ENCODE measurements around the gene RFNG.

RFNG gene

DNA sequence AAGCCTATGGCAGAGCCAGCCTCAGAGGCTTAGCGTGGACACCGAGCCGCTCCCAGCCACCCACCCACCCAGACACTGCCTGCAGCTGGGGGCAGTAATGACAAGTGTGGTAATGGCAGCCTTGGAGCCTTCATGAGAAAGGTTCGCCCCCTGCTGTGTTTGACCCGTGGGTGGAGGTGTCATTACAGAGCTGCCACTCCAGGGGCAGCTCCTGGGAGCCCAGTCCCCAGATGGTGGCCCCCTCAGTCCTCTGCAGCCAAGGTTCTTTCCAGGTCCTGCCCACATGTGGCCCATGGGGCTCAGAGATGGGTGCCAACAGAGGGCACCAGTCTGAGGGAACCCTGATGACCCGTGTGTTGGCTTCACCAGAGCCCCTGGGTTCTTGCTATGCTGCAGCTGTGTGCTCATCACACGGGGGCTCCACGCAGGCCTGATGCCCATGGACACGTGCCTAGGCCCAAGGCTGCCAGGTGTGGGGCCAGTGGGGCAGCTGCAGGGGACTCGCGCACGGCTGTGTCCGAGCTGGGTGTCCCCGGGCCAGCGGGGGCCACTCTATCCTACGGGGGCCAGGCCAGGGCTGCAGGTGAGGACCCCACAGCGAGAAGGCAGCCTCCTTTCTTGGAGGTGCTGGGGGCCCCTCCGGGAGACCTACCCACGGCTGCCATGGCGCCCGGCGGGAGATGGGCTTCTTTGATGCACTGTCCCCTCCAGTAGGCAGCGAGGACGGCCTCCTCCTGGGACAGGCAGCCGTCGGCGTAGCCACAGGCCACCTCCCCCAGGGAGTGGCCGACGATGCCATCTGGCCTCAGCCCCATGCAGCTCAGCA is 38.3 kb upstream of the RFNG start:
- no peak for DNase-seq (ENCODE audit: low spot score)

DNA sequence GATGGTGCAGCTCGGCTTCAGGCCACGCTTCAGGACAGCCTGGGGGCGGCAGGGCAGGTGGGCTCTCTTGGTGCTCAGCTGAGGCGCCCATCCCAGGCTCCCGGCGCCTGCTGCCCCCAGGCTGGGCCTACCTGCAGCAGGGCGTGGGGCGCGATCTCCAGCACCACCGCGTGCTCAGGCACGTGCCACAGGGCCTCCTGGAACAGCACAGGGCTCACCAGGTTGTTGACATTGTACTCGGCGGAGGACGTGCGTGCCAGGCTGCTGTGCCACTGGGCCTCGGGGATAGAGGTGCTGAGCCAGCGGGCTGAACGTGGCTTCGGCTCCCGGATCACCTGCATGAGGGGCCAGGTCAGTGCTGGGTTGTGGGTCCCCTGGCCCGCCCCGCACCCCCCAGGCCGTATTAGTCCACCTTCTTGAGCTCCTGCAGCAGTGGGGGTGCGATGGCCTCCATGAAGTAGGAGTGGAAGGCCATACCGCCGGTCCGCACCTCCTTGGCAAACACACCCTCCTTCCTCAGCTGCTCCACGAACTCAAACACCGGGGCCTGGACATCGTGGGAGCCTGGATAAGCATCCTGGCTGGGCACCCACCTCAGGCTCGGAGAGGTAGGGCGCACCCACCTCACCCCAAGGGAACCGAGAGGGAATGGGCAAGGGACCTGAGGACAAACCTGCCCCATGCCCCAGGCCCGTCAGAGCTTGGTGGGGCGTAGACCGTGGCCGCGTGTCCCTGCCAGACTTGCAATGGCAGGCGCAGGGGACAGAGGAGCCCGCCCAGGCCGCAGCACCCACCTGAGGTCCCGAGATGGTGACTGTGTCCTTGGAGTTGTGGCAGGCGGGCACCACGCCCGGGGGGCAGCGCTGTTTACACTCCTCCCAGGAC is 37.5 kb upstream of the RFNG start:
- no peak for DNase-seq (ENCODE audit: low spot score)

DNA sequence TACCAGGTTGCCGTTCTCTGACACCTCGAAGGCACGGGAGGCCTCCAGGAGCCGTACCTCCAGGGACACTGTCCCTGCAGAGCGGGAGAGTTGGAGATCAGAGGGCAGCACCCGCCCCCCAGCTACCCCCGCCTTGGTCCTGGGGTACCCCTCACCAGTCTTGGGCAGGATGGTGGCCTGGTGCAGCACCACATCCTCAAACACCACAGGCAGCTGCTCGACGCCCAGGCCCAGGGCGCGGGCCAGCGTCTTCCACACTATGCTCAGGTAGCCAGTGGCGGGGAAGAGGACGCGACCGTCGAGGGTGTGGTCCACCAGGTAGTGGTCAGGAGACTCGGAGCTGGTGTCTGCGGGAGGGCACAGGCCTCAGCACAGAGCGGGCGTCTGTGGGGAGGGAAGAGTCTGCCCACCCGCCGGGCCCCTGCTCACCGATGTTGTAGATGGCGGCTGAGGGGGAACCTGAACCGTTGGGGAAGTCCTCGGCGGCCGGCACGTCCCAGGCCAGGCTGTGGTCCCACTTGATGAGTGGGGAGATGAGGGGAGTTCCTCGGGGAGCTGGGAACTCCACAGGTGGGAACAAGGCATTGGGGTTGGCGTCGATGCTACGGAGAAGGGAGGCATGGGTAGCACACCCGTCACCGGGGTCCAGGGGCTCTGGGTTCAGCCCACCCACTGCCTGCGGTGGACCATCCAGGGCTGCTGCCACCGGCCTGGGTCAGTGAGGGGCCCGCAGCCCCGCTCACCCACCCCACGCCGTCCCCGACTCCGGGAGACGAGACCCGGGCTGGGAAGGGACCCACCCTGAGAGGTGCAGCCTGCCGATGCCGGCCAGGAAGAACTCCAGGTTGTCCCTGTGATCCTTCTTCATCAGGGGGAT is 36.6 kb upstream of the RFNG start:
- no peak for DNase-seq (ENCODE audit: low spot score)

DNA sequence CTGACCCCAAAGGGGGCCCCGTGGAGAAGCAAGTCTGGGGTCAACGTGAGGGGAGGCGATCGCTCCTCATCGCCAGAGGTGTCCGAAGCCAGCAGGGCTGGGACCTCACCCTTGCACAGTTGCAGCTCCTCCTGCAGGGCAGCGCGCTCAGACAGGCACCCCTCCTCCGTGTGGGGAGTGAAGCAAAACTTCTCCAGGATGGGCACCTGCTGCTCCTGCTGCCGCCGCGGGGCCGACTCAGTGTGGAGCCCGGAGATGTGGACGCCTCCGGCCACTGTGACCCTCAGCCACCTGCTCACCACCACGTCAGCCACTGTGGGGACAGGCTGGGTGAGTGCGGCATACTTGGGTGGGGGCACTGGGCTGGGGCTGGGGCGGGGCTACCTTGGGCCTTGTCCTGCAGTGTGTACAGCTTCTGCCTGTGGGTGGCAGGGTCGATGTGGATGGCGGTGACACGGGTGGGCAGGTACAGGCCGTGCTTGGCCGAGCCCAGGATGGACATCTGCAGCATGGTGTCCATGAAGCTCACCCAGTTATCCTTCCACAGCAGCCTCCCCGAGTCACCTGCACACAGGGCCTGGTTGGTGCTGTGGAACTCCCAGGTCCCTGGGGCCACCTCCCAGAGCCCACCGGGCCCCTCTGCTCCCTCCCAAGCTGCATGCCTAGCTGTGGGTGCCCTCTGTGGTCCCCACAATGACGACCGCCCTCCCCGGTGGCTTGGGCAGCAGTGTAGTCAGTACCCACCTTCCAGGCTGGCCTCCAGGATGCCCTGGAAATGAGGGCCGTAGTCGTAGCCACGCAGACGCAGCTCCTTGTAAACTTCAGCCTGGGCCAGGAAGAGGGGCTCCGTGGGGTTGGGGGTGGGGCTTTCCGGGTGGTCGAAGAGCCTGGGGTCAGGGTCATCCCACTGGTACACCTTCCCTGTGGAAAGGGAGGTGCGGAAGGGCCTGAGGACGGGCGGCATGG is 35.6 kb upstream of the RFNG start:
- DNase-seq (ENCODE audit: low spot score): no peak

DNA sequence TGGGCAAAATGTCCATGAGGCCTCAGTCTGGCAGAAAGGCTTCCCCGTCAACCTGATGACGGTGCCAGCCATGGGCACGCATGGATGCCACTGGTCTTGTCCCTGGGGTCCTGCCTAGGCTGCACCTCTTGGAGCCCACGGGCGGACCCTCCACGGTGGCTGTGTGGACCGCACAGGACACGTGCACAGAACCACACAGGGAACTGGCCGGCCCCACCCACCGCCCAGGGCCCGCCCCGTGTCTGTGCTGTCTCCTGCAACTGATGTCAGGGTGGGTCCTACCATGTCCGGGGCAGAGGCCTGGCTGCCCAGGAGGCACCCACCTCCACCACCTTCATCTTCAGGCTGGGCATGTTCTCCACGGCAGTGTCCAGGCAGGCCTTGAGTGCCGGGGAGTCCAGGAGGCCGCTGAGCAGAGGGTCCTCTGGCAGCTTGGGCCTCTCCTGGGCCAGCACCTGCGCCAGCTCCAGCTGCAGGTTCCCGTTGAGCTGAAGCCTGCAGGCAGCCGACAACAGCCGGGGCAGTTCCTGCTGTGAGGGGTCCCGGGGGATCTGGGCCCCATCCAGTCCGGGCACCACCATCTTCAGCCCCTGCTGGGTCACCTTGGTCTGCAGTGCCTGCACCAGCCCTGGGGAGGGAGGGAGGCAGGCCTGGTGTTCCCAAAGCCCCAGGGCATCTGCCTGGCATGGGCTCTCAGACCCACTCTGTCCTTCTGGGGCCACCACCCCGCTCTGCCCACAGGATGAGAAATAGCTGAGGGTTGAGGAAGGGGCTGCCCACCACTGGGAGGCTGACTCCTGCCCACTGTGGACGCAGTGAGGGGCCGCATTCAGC is 34.5 kb upstream of the RFNG start:
- no peak for DNase-seq (ENCODE audit: low spot score)

DNA sequence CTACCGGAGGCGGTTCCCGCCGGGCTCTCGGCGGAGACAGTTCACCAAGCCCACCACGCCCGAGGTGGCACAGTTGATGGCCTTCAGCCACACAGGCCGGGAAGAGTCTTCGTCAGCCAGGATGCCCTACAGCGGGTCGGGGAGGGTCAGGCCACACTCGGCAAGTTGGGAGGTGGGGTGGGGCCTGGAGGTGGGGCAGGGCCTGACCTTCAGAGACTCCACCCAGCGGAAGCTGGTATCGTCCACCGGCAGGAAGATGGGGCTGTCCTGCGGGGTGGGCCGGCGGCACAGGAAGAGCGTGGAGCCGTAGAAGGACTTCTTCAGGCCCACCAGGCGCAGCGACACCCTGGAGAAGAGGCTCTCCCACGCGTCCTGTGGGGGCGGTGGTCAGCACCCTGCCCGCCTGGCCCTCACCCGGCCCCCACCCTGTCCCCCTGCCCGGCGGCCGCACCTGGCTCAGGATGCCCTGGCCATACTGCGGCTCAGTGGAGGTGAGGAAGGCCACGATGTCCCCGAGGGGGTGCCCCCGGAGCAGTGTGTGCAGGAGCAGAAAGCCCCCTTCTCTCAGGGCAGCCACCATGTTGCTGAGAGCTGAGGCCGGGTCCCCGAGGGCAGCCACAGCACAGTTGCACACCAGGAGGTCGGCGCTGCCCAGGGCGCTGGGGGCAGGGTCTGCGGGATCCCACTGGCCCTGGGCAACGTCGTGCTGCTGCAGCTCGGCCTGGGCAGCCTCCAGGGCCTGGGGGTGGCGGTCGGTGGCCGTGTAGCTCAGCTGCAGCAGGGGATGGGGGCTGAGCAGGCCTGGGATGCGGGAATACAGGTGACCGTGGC is 33.6 kb upstream of the RFNG start:
- DNase-seq (ENCODE audit: low spot score): no peak

DNA sequence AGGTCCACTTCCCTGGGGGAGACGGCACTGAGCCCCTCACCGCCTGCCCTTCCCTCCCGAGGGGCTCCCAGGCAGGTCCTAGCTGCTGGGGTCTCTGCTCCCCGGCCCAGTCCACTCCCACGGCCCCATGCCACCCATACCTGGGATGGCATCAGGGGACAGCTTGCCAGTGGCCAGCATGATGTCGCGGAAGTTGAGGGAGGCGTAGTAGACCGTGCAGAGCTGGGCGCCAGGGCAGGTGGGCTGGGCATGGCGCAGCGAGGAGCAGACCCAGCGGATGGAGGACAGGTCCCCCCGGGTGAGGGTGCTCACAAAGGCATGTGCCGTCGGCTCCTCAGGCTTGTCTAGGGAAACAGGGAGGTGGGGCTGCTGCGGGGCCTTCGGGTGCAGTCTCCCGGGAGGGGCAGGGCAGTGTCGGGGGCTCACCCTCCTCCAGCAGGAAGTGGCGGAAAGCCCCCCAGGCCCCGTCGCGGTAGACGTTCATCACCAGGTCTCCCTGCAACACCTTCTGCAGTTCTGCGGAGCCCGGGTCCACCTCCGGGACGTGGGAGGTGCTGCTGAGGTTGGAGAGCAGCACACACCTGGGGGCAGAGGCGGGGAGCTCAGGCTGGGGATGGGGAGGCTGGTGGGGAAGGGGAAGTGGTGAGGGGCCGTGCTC is 32.9 kb upstream of the RFNG start:
- DNase-seq (ENCODE audit: low spot score): no peak

DNA sequence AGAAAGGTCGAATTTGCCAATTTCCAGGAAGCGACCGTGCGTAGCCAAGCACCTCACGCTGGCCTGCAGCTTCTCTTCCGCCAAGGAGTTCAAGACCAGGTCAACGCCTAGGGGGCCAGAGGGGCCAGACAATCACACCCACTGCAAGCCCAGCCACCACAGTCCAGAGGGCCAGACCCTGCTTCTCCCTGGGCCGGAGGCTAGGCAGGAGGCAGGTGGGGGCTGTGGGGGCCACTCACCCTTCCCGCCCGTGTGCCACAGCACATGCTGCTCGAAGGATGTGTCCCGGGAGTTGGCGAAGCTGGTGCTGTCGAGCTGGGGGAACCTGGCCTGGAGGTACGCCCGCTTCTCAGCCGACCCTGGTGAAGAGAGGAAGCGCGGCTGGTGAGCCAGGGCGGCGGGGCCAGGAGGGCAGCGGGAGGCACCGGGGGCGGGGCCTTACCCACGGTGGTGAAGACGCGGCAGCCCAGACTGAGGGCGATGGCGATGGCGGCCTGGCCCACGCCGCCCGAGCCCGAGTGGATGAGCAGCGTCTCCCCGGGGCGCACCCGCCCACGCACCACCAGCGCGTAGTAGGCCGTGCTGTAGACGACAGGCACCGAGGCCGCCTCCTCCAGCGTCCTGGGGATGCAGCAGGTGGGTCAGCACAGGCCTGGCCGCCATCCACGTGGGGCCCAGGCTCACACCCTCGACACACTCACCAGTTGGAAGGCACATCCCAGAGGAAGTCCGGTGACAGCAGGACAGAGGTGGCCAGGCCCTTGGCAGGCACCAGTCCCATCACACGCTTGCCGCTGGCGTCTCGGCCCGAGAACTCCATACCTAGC is 32.1 kb upstream of the RFNG start:
- no peak for DNase-seq (ENCODE audit: low spot score)

DNA sequence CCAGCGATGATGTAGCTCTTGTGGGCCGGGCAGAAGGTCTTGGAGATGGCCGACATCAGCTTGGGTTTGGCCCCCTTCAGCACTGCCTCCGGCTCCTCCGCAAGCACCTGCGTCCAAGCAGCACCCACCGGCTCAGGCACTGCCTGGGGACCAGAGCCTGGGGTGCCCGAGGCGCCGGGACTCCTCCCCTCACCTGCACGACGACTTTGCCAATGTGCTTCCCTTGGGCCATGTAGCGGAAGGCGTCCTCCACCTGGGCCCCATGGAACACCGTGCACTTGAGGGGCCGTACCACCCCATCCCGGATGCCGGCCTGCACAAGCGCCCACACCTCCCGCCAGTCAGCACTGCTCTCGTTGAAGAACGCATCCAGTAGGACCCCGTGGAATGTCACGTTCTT is 31.4 kb upstream of the RFNG start:
- no peak for DNase-seq (ENCODE audit: low spot score)

DNA sequence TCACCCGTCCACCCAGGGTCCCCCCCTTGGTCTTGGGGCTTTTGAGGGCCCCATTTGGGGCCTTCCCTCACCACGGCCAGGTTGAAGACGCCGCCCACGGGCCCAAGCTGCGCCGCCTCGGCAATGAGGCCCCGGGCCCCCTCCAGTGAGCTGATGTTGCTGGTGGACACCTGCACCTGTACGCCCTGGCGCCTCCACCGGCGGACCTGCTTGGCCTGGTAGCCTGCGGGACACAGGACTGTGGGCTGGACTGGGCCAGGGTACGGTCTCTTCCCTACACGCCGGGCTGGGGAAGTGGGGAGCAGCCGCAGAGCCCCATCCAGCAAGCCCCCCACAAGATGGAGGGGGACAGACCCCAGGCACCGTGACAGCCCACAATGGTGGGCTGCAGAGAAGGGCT is 30.8 kb upstream of the RFNG start:
- no peak for DNase-seq (ENCODE audit: low spot score)

DNA sequence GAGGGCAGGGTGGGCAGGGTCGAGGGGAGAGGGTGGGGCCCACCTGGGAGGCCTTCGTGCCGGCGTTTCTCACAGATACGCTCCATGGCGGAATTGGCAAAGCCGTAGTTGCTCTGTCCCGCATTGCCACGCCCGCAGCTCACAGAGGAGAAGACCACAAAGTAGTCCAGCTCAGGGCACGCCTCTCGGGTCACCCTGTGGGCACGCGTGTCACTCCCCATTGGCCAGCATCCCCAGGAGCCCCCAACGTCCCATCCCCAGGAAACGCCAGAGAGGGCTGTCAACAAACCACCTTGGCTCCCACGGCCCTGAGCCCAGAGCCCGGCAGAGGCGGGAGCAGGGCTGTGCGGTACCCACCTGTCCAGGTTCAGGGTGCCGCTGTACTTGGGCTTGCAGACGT is 30.4 kb upstream of the RFNG start:
- DNase-seq (ENCODE audit: low spot score): no peak

DNA sequence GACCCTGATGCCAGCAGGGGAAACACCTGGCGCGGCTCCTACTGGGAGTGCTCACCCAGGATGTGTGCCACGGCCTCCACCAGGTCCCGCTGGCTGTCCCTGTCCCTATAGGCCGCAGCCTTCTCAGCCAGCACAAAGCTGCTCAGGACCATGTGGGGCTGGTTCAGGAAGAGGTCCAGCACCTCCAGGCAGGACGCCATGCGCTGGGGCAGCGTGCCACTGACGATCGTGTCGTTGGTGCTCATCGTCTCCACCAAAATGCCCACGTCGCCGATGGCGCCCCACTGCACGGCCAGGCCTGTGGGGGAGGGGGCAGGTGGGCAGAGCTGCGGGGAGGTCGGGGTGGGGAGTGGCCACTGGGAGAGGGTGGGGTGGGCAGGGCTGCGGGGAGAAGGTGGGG is 29.9 kb upstream of the RFNG start:
- no peak for DNase-seq (ENCODE audit: low spot score)

DNA sequence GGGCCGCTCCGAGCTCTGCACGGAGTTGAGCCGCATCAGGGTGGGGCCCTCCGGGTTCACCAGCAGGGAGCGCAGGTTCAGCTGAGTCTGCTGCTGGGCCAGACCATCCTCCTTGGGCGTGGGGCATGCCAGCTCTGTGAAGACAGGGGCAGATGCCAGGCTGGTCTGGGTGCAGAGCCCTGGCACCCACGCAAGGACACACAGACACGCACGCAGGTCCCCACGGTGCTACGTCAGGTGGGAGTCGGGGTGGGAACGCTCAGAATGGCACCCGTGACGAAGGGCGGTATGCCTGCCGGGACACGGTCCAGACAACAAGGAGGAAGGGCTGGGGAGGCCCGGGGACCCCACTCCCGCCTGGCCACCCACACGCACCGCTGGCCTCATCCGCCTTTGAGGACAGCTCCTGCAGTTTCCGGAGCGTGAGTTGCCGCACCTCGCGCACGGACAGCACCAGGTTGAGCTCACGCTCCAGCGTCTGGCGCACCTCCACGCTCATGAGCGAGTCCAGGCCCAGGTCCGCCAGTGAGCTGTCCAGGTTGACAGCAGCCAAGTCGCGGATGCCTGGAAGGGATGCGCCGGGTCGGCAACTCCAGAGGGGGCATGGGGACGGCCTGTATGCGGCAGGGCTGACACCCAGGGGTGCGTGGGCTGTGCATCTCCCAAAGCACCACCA is 29.3 kb upstream of the RFNG start:
- DNase-seq (ENCODE audit: low spot score): no peak

DNA sequence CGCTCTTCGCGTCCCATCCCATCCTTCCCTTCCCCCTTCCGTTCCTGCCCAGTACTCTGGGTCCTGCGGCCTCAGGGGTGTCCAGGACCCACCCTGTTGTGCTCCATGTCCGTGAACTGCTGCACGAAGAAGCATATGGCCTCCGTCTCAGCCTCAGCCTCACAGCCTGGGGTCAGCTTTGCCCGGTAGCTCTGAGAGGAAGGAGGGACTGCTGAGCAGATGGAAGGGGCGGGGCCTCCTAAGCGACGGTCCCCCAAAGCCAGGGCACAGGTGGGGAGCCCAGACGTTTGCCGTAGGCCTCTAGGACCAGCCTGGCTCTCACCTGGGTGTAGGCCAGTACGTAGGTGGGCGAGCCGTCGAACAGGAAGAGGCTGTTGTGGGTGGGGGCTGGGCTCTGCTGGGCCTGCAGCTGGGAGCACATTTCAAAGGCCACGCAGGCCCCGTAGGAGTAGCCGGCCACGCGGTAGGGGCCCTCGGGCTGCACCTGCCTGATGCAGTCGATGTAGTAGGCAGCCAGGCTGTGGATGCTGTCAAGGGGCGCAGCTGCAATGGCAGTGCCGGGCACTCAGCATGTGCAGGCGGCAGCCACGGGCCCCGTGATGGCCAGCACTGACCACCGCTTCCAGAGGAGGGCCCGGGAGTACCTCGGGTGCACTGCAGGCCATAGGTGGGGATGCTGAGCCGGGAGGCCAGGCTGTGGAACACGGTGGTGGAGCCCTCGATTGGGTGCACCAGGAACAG is 28.6 kb upstream of the RFNG start:
- DNase-seq (ENCODE audit: low spot score): no peak

DNA sequence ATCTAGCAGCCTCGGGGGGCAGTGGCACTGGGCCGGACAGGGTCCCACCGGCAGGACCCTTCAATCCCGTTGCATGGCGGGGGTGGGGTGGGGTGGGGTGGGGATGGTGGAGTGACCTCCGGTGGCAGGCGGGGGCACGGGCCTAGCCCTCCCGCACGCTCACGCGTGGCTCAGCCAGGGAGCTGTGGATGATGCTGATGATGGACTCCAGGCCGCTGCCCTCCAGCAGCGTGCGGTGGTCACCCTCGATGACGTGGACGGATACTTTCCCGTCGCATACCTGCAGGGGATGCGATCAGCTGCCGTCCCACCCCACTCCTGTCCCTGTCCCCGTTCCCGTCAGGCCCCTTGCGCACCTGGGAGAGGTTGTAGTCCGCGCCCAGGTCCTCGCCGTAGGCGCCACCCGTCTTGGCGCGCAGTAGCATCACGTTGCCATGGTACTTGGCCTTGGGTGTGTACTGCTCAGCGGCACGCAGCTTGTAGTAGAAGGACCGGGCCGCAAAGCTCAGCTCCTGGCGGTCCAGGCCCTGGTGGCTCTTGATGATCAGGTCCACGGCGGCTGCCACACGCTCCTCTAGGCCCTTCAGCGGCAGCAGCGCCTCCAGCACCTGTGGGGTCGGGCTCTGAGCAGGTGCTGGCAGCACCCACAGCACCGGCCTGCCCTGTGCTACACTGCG is 27.5 kb upstream of the RFNG start:
- no peak for DNase-seq (ENCODE audit: low spot score)

DNA sequence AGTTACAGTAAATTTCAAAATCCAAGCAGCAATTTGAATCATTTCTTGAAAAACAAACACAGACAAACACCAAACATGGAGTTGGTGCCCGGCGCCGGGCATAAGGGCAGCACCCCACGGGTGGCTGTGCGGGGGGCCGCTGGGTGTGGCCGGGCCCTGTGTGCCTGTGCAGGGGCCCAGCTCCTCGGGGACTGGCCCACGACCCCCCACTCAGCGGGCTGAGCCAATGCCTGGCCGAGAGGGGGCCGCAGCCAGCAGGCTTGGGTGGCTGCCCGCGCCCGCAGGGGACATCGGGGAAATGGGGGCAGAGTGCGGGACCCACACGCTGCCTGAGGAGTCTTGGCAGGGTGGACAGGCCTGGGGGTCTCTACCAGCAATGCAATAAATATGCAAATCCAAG is 26.8 kb upstream of the RFNG start:
- DNase-seq (ENCODE audit: low spot score): no peak

Data from kidney capillary endothelial cell (primary cell).